SU-DHL-6 (cell line): ENCODE measurements around the gene FRY.

Experiments used
- H2AFZ ChIP-seq: fragments of 200-600 bp; sonication (generic); 2 replicates; pipeline ENCODE4 v1.6.1; 2014; ENCODE audit warnings: low read depth, mild to moderate bottlenecking, moderate library complexity, mixed read lengths, antibody characterized with exemption, low read length; ENCODE audit not compliant: severe bottlenecking
- H3F3A ChIP-seq: fragments of 200-600 bp; shearing (Covaris generic); 2 replicates; pipeline ENCODE4 v1.6.0; 2016; ENCODE audit warnings: antibody characterized with exemption, mild to moderate bottlenecking; ENCODE audit not compliant: insufficient read depth
- H3K27ac ChIP-seq: fragments of 200-600 bp; sonication (generic); 2 replicates; pipeline ENCODE4 v1.5.1; 2016; ENCODE audit warnings: low read depth, mild to moderate bottlenecking, low read length, moderate library complexity, mixed read lengths
- H3K27me3 ChIP-seq: fragments of 200-600 bp; sonication (generic), shearing (Covaris generic); 2 replicates; pipeline ENCODE4 v1.6.0; 2014; ENCODE audit warnings: mild to moderate bottlenecking, low read length
- H3K36me3 ChIP-seq: fragments of 200-600 bp; sonication (generic); 2 replicates; pipeline ENCODE4 v1.6.1; 2014; ENCODE audit warnings: mild to moderate bottlenecking, low read length, mixed read lengths
- H3K4me2 ChIP-seq: fragments of 300-600, 200-600 bp; shearing (Covaris generic), sonication (generic); 2 replicates; pipeline ENCODE4 v1.6.0; 2014; ENCODE audit warnings: low read length, low read depth, mild to moderate bottlenecking; ENCODE audit not compliant: poor library complexity, severe bottlenecking
- H3K4me3 ChIP-seq: fragments of 200-600 bp; sonication (generic); 2 replicates; pipeline ENCODE4 v1.5.1; 2014; ENCODE audit warnings: antibody characterized with exemption, low read length, mild to moderate bottlenecking, mixed read lengths; ENCODE audit not compliant: insufficient read depth, poor library complexity, severe bottlenecking
- H3K79me2 ChIP-seq: fragments of 200-600 bp; sonication (generic); 2 replicates; pipeline ENCODE4 v1.6.1; 2014; ENCODE audit warnings: mild to moderate bottlenecking, low read length, moderate library complexity; ENCODE audit not compliant: insufficient read depth
- H3K9ac ChIP-seq: fragments of 200-600 bp; sonication (generic); 2 replicates; pipeline ENCODE4 v1.7.0; 2014; ENCODE audit warnings: mild to moderate bottlenecking, low read length
- H3K9me2 ChIP-seq: fragments of 200-600 bp; sonication (generic); replicated peaks from 2 replicates; pipeline ENCODE4 v1.6.1; 2014; ENCODE audit warnings: low read length; ENCODE audit not compliant: insufficient read depth
- H3K9me3 ChIP-seq: fragments of 200-600 bp; sonication (generic); 2 replicates; pipeline ENCODE4 v1.6.1; 2014; ENCODE audit warnings: low read length, mixed read lengths; ENCODE audit not compliant: insufficient read depth
- H4K20me1 ChIP-seq: fragments of 200-600 bp; sonication (generic); 2 replicates; pipeline ENCODE4 v1.6.1; 2014; ENCODE audit warnings: low read depth, mild to moderate bottlenecking, antibody characterized with exemption, low read length, moderate library complexity, mixed read lengths
- EZH2phosphoT487 ChIP-seq: fragments of 200-600 bp; sonication (generic), shearing (Covaris generic); conservative IDR thresholded peaks from 2 replicates; pipeline ENCODE4 v1.6.1; 2018; ENCODE audit warnings: mild to moderate bottlenecking, antibody characterized with exemption, low read length, moderate library complexity, mixed read lengths
- TF ChIP-seq, protein P1 (sequence below): fragments of 200-600 bp; sonication (generic); IDR thresholded peaks from one replicate; pipeline ENCODE4 v1.5.1; 2017; ENCODE audit warnings: antibody characterized with exemption, mild to moderate bottlenecking, low read length, moderate library complexity; ENCODE audit not compliant: insufficient read depth, poor library complexity, severe bottlenecking

The FRY gene

DNA sequence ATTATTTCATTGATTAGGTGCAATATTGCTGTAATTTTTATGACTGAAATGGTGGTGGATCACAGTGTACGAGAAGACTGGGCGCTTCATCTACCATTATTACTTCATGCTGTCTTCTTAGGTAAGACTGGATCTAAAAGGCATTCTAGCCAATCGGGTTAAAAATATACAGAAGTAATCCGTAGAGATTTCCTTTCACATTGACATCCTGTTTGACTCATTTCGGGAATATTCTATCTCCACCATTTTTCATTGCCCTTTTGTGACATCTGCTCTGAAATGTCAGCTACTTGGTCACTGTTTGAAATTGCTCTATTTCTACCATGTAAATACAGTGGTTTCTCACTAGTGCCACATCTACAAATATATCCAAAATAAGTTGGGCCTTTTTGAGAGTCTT is 193.3 kb downstream of the FRY start:
- Histone ChIP-seq H3K9me2 (no peaks in the 10 kb centered on the region), H3F3A (no peaks in the 10 kb centered on the region), H4K20me1 (no peaks in the 10 kb centered on the region), H3K36me3 (no peaks in the 10 kb centered on the region), H3K4me3 (no peak overlapping the region), H3K27ac (no peak overlapping the region), H3K79me2 (no peaks in the 10 kb centered on the region), H3K9me3 (no peaks in the 10 kb centered on the region), H3K4me2 (no peak overlapping the region), H3K27me3 (no peaks in the 10 kb centered on the region), H2AFZ (no peak overlapping the region), H3K9ac (no peak overlapping the region)
- TF ChIP-seq, protein P1, sequence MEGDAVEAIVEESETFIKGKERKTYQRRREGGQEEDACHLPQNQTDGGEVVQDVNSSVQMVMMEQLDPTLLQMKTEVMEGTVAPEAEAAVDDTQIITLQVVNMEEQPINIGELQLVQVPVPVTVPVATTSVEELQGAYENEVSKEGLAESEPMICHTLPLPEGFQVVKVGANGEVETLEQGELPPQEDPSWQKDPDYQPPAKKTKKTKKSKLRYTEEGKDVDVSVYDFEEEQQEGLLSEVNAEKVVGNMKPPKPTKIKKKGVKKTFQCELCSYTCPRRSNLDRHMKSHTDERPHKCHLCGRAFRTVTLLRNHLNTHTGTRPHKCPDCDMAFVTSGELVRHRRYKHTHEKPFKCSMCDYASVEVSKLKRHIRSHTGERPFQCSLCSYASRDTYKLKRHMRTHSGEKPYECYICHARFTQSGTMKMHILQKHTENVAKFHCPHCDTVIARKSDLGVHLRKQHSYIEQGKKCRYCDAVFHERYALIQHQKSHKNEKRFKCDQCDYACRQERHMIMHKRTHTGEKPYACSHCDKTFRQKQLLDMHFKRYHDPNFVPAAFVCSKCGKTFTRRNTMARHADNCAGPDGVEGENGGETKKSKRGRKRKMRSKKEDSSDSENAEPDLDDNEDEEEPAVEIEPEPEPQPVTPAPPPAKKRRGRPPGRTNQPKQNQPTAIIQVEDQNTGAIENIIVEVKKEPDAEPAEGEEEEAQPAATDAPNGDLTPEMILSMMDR: no peak
- no peak for TF ChIP-seq EZH2phosphoT487

DNA sequence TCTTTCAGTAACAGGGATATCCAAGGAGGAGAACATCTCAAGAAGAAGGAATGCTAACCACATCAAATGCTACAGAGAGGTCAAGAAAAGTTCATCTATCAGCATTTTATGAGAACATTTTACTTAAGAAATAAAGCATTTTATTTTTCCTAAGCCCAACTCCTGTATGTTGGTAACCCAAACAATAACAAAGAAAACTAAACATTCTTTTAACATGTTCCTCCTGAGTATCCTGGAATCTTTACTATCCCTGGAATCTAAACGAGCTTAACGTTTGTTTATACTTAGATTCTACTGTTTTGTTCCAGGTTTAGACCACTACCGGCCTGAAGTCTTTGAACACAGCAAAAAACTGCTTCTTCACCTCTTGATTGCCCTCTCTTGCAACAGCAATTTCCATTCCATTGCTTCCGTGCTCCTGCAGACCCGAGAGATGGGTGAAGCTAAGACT is 193.9 kb downstream of the FRY start:
- Histone ChIP-seq H3K79me2 (no peaks in the 10 kb centered on the region), H3K9me3 (no peaks in the 10 kb centered on the region), H3F3A (no peaks in the 10 kb centered on the region), H3K27ac (no peak overlapping the region), H2AFZ (no peak overlapping the region), H3K4me3 (no peak overlapping the region), H3K9ac (no peak overlapping the region), H3K36me3 (no peaks in the 10 kb centered on the region), H3K27me3 (no peaks in the 10 kb centered on the region), H3K4me2 (no peak overlapping the region), H3K9me2 (no peaks in the 10 kb centered on the region), H4K20me1 (no peaks in the 10 kb centered on the region)
- TF ChIP-seq, protein P1: no peak
- TF ChIP-seq EZH2phosphoT487: no peak

DNA sequence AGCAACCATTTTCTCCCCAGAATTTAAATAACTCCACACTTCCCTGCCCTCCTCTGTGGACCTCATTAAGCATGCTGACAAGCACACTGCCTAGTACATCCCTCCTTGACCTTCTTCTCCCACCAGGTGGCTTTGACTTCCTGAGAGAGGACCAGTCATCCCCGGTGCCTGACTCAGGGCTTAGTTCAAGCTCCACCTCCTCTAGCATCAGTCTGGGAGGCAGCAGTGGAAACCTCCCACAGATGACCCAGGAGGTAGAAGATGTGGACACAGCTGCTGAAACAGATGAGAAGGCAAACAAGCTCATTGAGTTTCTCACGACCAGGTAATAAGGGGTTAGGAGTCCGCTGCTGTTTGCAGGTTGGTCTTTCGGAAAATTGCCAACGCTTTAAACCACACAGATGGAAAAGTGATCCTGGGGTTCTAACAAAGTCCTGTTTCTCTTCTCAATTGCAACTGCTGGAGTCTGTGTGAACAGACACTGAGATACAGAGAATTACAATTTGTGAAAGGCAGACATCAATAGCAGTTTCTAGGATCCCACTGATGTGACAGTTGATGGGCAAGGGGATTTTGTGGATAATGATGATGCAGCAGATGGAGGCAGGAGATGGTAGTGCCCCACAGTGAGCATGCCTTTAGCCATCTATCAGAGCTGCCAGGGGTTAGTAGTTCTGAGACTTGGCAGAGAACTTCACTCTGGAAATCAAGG is 196.9 kb downstream of the FRY start:
- Histone ChIP-seq H3K36me3 (no peaks in the 10 kb centered on the region), H3K9me3 (no peaks in the 10 kb centered on the region), H3K9me2 (no peaks in the 10 kb centered on the region), H3K27ac (no peak overlapping the region), H3K4me3 (no peak overlapping the region), H3K4me2 (no peak overlapping the region), H3K9ac (no peak overlapping the region), H3K79me2 (no peaks in the 10 kb centered on the region), H2AFZ (no peak overlapping the region), H3K27me3 (no peaks in the 10 kb centered on the region), H3F3A (no peaks in the 10 kb centered on the region), H4K20me1 (no peaks in the 10 kb centered on the region)
- TF ChIP-seq EZH2phosphoT487: no peak
- TF ChIP-seq, protein P1: no peak
